Neural progenitor cell (in vitro differentiated cells): ENCODE data around the gene UBN2.

Experiments
- EZH2 ChIP-seq: fragments of 200-600 bp; sonication (generic); IDR thresholded peaks from 2 replicates; pipeline ENCODE4 v1.6.1; 2017; ENCODE audit warnings: antibody characterized with exemption, mild to moderate bottlenecking, moderate library complexity
- TF ChIP-seq, protein P1 (sequence below): fragments of 200-600 bp; sonication (generic); IDR thresholded peaks from 2 replicates; pipeline ENCODE4 v1.5.1; 2017; ENCODE audit warnings: antibody characterized with exemption, mild to moderate bottlenecking

GRCh38 chr7:139241258-139241657 is 10.2 kb downstream of the UBN2 start:
- TF ChIP-seq, protein P1, sequence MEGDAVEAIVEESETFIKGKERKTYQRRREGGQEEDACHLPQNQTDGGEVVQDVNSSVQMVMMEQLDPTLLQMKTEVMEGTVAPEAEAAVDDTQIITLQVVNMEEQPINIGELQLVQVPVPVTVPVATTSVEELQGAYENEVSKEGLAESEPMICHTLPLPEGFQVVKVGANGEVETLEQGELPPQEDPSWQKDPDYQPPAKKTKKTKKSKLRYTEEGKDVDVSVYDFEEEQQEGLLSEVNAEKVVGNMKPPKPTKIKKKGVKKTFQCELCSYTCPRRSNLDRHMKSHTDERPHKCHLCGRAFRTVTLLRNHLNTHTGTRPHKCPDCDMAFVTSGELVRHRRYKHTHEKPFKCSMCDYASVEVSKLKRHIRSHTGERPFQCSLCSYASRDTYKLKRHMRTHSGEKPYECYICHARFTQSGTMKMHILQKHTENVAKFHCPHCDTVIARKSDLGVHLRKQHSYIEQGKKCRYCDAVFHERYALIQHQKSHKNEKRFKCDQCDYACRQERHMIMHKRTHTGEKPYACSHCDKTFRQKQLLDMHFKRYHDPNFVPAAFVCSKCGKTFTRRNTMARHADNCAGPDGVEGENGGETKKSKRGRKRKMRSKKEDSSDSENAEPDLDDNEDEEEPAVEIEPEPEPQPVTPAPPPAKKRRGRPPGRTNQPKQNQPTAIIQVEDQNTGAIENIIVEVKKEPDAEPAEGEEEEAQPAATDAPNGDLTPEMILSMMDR, result no peak
- TF ChIP-seq EZH2, result no peak
